G401.6 (cell line): ENCODE measurements around the gene EPS15.
"Not testable (repeated sequence)": the region's sequence is repeated elsewhere in the genome, so short reads cannot be mapped to it uniquely, and the experiment has no call there.

Experiments used
- FAIRE-seq: peaks from 2 replicates; lab custom pipeline; 2012; peaks lifted over from hg19 to GRCh38; lab: Jason Lieb, UNC

EPS15 gene

DNA sequence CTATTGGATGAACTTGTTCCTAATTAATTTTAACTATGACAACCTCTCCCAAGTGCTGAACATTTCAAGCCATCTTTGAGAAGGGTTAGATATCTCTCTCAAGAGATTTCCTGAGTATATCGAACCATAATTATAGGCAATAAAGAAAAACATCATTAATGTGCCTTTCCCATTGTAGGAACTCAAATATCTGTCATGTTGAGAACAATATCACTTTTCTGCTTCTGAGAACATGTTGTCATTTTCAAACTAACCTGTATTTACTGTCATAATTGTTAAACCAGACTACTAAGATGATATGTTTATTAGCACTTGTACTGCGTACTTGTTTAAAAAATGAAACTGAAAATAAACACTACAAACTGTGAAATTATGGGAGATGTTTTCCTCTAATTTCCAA lies 4.3 kb downstream of the EPS15 start:
- FAIRE-seq, result no peak

DNA sequence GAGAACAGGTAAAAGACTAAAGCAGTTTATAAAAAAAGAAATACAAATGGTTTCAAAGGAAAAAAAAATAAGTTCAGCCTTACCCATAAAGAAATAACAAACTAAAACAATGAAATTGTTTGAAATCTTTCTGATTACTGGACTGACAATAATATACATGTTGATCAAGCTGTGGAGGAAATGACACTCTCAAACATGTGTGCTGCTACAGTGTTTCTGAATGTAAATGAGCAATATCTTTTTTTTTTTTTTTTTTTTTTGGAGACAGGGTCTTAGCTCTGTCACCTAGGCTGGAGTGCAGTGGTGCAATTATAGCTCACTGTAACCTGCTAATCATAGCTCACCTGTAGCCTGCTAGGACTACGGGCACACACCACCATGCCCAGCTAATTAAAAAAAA lies 6.5 kb downstream of the EPS15 start:
- FAIRE-seq, result no peak

DNA sequence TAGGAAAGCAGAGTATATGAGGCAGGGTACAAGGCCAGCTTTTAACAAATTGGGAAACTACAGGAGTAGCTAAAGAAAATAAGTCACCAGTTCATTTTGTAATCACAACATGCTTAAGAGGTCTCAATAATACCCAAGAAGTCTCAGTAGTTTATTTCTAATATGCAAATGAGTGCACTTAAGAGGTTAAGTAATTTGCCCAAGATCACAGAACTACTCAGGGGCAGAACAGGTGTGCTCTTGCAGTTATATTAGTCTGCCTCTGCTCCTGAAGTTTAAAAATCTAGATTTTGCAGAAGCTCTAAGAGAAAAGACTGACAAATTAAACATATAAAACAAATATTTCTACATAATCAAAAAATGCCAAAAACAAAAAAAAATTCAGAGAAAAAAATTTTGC lies 6.9 kb downstream of the EPS15 start:
- FAIRE-seq, result no peak

- no peak for FAIRE-seq
Measured at GRCh38 chr1:51509773-51510172, 9.3 kb downstream of the EPS15 start.

- FAIRE-seq, result no peak
Measured at GRCh38 chr1:51506537-51506936, 12.5 kb downstream of the EPS15 start.

GRCh38 chr1:51504806-51505525 lies 14.1 kb downstream of the EPS15 start:
- FAIRE-seq, result no peak

DNA sequence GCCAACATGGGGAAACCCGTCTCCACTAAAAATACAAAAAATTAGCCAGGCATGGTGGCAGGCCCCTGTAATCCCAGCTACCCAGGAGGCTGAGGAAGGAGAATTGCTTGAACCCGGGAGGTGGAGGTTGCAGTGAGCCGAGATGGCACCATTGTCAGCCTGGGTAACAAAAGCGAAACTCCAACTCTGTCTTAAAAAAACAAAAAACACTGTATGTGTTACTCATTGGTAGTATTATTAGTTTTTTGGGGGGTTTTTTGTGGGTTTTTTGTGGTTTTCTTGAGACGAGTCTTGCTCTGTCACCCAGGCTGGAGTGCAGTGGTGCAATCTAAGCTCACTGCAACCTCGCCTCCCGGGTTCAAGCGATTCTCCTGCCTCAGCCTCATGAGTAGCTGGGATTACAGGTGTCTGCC lies 17.8 kb downstream of the EPS15 start:
- FAIRE-seq, result not testable (repeated sequence)

- no peak for FAIRE-seq
Measured at GRCh38 chr1:51499694-51500093, 19.4 kb downstream of the EPS15 start.

DNA sequence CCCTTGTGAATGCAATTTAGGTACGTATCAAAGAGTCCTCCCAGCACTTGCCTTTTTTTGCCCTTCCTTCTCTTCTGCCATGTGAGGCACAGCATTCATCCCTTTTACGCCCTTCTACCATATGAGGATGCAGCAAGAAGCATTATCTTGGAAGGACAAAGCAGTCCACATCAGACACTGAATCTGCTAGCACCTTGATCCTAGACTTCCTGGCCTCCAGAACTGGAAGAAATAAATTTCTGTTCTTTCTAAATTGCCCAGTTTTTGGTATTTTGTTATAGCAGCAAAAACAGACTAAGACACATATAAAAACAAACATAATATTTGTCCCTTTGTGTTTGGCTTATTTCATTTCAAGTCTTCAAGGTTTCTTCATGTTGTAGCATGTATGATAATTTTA lies 20.1 kb downstream of the EPS15 start:
- FAIRE-seq, result no peak

DNA sequence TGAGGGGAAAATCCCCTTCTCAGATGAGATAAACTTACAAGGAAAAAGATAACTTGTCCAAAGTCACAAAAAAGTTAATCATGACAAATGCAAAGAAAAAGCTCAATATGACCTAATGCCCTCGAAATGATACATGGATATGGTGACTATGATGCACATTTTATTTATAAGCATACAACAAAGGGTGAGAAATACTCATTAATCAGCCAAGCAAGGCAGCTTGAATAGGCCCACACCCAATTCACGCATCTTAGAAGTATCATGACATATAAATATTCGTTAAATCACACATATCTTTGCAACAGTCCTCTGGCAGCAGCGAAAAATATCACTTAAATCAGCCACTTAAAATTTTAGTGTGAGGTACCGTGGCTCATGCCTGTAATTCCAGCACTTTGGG lies 21.7 kb downstream of the EPS15 start:
- no peak for FAIRE-seq

DNA sequence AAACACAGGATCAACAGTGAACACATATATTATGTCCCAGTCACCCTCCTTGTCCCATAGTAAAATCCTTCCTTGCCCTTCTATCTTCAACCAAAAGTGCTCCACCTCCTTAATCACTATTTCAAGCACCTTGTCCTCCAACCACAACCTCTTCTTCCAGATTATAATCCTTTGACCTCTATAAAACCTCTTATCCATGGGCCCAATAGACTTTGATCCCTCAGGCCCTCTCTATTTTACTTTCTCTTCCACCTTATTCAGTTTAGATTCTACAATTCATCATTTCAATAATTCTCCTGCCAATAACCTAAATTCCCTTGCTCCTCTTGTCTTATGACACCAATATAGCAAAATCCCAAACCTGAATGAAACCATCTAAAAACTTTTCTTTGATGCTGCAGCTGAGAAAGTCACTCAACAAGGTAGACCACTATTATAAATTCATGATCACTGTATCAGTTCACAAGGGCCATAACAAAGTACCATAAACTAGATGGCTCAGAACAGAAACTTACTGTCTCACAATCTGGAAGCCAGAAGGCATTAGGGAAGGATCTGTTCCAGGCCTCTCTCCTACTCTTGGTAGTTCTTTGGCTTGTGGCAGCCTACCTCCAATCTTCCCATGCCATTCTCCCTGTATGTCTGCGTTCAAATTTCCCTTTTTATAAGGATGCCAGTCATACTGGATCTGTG lies 24.8 kb downstream of the EPS15 start:
- no peak for FAIRE-seq

DNA sequence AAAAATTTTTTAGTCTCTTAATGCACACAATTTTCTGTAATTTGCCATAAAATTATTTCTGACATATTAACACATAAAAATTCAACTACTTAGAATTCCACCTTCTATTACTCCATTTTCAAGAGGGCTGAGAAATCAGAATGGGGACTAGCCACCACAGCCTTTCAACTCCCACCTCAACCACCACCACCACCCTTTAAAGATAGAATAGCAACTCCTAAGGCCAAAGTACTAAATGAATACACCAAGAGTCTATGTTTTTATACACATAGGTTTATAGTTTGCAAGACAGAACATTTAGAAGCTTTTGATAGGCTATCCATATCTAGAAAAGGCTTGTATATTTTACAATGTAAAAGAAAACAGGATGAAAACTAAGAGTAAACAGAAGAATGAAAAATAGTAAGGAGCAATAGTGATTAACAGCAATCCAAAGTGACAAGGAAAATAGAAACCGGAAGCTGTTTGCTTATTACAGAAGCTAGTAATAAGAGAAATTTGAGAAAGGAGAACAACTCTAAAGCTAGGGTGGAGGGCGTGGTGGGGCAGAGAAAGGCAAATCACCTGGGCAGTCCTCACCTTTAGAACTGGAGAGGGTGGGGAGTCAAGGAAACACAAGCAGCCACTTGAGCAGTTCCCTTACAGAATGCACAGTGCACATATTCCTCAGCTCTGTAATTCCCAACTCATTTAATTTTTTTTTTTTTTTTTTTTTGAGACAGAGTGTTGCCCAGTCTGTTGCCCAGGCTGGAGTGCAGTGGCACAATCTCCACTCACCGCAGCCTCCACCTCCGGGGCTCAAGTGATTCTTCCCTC lies 27.7 kb downstream of the EPS15 start:
- no peak for FAIRE-seq

- FAIRE-seq, result no peak
Measured at GRCh38 chr1:51489472-51489871, 29.6 kb downstream of the EPS15 start.

- FAIRE-seq, result peak; percentile 44
Measured at GRCh38 chr1:51488372-51489050, 30.6 kb downstream of the EPS15 start.

DNA sequence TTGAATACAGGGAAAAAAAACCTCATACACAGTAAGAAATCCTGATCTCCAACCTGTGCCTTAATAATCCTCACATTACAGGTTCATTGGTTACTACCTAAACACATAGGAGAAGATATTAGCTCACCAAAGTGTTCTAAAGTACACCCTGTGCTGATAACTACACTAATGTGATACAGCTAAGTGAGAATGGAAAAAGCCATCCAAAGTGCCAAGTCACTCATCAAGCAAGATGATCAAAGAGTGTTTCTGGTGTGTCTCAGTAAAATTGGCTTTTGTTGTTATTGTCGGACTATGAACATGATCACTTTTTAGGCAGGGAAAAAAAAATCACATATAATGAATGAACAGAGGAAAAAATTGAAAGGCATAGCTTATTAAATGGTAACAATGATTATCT lies 31.4 kb downstream of the EPS15 start:
- FAIRE-seq, result no peak

DNA sequence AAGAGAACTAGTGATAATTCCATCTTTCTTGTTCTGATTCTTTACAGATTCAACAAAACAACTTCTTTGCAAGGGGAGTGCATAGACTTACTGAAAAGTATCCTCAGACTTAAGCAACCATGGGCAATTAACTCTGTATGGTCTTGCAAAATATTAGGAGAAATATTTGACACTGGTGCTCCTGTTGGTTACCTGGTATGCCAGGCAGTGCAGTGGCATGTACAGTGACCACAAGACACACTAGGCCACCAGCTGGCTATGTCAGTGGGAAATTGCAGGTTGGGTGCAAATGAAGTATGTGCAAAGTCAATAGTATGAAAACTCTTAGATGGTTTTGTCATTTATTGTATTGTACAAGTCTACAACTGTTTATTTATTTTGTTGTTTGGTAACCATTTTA lies 34.5 kb downstream of the EPS15 start:
- FAIRE-seq, result no peak

- FAIRE-seq, result no peak
Measured at GRCh38 chr1:51482881-51483280, 36.2 kb downstream of the EPS15 start.

DNA sequence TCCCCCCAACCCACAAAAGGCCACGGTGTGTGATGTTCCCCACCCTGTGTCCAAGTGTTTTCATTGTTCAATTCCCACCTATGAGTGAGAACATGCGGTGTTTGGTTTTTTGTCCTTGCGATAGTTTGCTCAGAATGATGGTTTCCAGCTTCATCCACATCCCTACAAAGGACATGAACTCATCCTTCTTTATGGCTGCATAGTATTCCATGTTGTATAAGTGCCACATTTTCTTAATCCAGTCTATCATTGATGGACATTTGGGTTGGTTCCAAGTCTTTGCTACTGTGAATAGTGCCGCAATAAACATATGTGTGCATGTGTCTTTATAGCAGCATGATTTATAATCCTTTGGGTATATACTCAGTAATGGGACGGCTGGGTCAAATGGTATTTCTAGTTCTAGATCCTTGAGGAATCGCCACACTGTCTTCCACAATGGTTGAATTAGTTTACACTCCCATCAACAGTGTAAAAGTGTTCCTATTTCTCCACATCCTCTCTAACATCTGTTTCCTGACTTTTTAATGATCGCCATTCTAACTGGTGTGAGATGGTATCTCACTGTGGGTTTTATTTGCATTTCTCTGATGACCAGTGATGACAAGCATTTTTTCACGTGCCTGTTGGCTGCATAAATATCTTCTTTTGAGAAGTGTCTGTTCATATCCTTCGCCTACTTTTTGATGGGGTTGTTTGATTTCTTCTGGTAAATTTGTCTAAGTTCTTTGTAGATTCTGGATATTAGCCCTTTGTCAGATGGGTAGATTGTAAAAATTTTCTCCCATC lies 44.0 kb downstream of the EPS15 start:
- FAIRE-seq, result not testable (repeated sequence)

- peak; percentile 23 for FAIRE-seq
Measured at GRCh38 chr1:51473331-51474115, 45.5 kb downstream of the EPS15 start.

DNA sequence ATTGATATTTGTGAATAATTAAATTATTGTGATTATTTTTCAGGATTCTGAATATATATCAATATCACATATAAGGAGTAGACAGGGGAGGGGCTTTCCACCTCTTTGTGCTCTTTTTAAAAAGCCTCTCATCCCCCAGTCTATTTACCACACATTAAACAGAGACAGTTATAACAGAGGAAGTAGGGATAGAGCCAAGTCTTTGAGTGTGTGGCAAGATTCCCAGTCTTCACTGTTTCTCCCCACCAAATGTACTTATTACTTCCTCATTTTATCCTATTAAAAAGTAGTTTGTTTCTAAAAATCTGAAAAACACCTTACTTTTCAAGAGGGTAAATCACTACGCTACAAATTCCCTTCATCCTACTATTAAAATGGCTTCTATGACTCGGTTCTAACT lies 46.7 kb downstream of the EPS15 start:
- no peak for FAIRE-seq

DNA sequence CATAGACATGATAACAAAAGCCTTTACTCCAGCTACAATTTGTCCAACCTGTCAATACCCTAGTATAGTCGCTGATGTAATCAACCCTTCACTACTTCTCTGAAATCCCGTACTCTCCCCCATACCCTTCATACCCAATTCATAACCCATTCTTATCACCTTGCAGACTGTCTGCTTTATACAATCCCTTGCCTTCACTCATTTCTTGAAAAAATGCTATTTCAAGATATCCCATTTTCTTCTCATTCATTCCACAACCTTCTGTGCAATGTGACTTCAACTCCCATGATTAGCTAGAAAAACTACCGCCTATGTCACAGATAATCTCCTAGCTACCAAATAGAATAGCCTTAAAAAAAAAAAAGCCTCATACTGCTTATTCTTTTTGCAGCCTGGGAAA lies 49.5 kb downstream of the EPS15 start:
- no peak for FAIRE-seq
